MM.1S (cell line): ENCODE data around the gene CACNA1E.
A peak's percentile ranks its signal among the peaks of the same experiment; 100 is the strongest.

ENCODE experiments used
- DNase-seq: peaks from one replicate; pipeline ENCODE4 v3.0.0-alpha.2; 2015
- H2AFZ ChIP-seq: fragments of 300-600 bp; sonication (generic); 2 replicates; pipeline ENCODE4 v1.6.0; 2016; ENCODE audit warnings: antibody characterized with exemption, low read length
- H3F3A ChIP-seq: fragments of 300-600 bp; sonication (generic); 2 replicates; pipeline ENCODE4 v1.6.1; 2016; ENCODE audit warnings: mild to moderate bottlenecking, antibody characterized with exemption, low read length, moderate library complexity, mixed read lengths; ENCODE audit not compliant: insufficient read depth
- H3K27ac ChIP-seq: fragments of 300-600 bp; sonication (generic); 2 replicates; pipeline ENCODE4 v1.5.1; 2016; ENCODE audit warnings: mild to moderate bottlenecking, low read length
- H3K27me3 ChIP-seq: fragments of 300-600 bp; sonication (generic); replicated peaks from 2 replicates; pipeline ENCODE4 v1.6.0; 2016; ENCODE audit warnings: low read length; ENCODE audit not compliant: insufficient read depth
- H3K36me3 ChIP-seq: fragments of 300-600 bp; sonication (generic); replicated peaks from 2 replicates; pipeline ENCODE4 v1.6.1; 2016; ENCODE audit warnings: mild to moderate bottlenecking, low read length, mixed read lengths; ENCODE audit not compliant: insufficient read depth
- H3K4me1 ChIP-seq: fragments of 300-600 bp; sonication (generic); 2 replicates; pipeline ENCODE4 v1.6.1; 2016; ENCODE audit warnings: low read length, mixed read lengths
- H3K4me2 ChIP-seq: fragments of 300-600 bp; sonication (generic); 2 replicates; pipeline ENCODE4 v1.6.0; 2016; ENCODE audit warnings: low read depth, low read length
- H3K4me3 ChIP-seq: fragments of 300-600 bp; sonication (generic); 2 replicates; pipeline ENCODE4 v1.5.1; 2016; ENCODE audit warnings: low read length, mixed read lengths
- H3K79me2 ChIP-seq: fragments of 300-600 bp; sonication (generic); 2 replicates; pipeline ENCODE4 v1.6.1; 2016; ENCODE audit warnings: mixed run types, low read length, mixed read lengths
- H3K9ac ChIP-seq: fragments of 300-600 bp; sonication (generic); 2 replicates; pipeline ENCODE4 v1.6.1; 2016; ENCODE audit warnings: low read length, mixed read lengths
- H3K9me2 ChIP-seq: fragments of 300-600 bp; sonication (generic); replicated peaks from 2 replicates; pipeline ENCODE4 v1.6.1; 2016; ENCODE audit warnings: mild to moderate bottlenecking, low read length, mixed read lengths; ENCODE audit not compliant: insufficient read depth
- H3K9me3 ChIP-seq: fragments of 300-600 bp; sonication (generic); replicated peaks from 2 replicates; pipeline ENCODE4 v1.6.1; 2016; ENCODE audit warnings: mild to moderate bottlenecking, low read length, mixed read lengths; ENCODE audit not compliant: insufficient read depth
- H4K20me1 ChIP-seq: fragments of 300-600 bp; sonication (generic); 2 replicates; pipeline ENCODE4 v1.6.1; 2016; ENCODE audit warnings: mild to moderate bottlenecking, low read length, moderate library complexity, mixed read lengths; ENCODE audit not compliant: insufficient read depth
- CTCF ChIP-seq: fragments of 300-600 bp; sonication (generic); IDR thresholded peaks from 2 replicates; pipeline ENCODE4 v1.5.1; 2016; ENCODE audit warnings: antibody characterized with exemption, low read length, mixed read lengths
- EZH2 ChIP-seq: fragments of 300-600 bp; sonication (generic); optimal IDR thresholded peaks from 2 replicates; pipeline ENCODE3; 2017; ENCODE audit warnings: low read depth, mild to moderate bottlenecking, antibody characterized with exemption, low read length, mixed read lengths
- EZH2phosphoT487 ChIP-seq: fragments of 300-600 bp; sonication (generic); IDR thresholded peaks from 2 replicates; pipeline ENCODE4 v1.6.1; 2018; ENCODE audit warnings: antibody characterized with exemption, low read length

The CACNA1E gene

GRCh38 chr1:181476581-181476980 is 6.7 kb upstream of the CACNA1E start:
- Histone ChIP-seq H4K20me1 (no peaks in the 10 kb centered on the region), H3F3A (no peaks in the 10 kb centered on the region)

GRCh38 chr1:181478306-181478705 is 5.0 kb upstream of the CACNA1E start:
- Histone ChIP-seq H4K20me1 (no peaks in the 10 kb centered on the region), H3K79me2 (no peaks in the 10 kb centered on the region), H3K9me3 (no peaks in the 10 kb centered on the region), H3K27me3 (peaks cover 4% of the 10 kb centered on the region; the same call in 1 of the 2 replicates), H3K36me3 (no peaks in the 10 kb centered on the region), H3K4me1 (no peaks in the 10 kb centered on the region), H3F3A (no peaks in the 10 kb centered on the region), H3K4me3 (no peak overlapping the region), H3K27ac (no peak overlapping the region), H3K9me2 (no peaks in the 10 kb centered on the region), H2AFZ (no peak overlapping the region), H3K4me2 (no peak overlapping the region), H3K9ac (no peak overlapping the region)
- no peak for DNase-seq
- TF ChIP-seq CTCF (no peak), EZH2 (no peak), EZH2phosphoT487 (no peak)

More at GRCh38 chr1:181476581-181476980, 6.7 kb upstream of the CACNA1E start:
- Histone ChIP-seq H3K27me3 (no peaks in the 10 kb centered on the region), H3K9me3 (no peaks in the 10 kb centered on the region), H3K4me1 (no peaks in the 10 kb centered on the region), H3K9ac (no peak overlapping the region), H3K4me2 (no peak overlapping the region), H3K4me3 (no peak overlapping the region), H2AFZ (no peak overlapping the region), H3K79me2 (no peaks in the 10 kb centered on the region), H3K9me2 (no peaks in the 10 kb centered on the region), H3K36me3 (no peaks in the 10 kb centered on the region), H3K27ac (no peak overlapping the region)
- DNase-seq, result no peak
- TF ChIP-seq EZH2phosphoT487 (no peak), CTCF (no peak), EZH2 (no peak)

DNA sequence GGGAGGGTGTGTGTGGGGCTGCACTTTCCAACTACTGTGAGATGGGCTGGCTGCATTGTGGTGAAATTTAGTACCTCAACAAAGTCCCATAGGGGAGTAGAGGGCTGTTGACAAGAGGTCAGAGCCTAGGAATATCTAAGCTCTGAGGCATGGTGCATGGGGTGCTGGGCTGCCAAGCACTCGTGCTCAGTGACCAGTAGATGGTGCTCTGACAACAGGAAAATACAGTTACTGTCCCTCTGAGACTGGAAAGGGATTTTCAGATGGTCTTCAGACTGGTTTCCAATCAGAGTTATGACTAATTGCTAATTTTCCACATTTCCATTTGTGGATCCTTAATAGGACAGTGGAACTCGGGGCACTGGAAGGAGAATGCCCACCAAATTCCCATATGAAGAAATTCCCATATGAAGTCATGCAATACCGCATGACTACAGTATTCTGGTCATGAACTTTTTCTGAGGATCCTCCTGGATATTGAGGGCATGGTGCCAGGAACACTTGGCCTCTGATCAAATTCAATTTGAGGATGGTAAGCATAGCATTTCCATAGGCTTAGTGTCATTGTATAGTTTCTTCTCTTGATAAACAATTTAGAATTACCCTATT is 4.1 kb upstream of the CACNA1E start:
- Histone ChIP-seq H3K9me2 (no peaks in the 10 kb centered on the region), H3K4me3 (no peak overlapping the region), H3K36me3 (no peaks in the 10 kb centered on the region), H3K9me3 (no peaks in the 10 kb centered on the region), H4K20me1 (no peaks in the 10 kb centered on the region), H3K9ac (no peak overlapping the region), H2AFZ (no peak overlapping the region), H3K27me3 (peaks cover 5% of the 10 kb centered on the region; the same call in 1 of the 2 replicates), H3K27ac (no peak overlapping the region), H3F3A (no peaks in the 10 kb centered on the region), H3K79me2 (no peaks in the 10 kb centered on the region), H3K4me1 (no peaks in the 10 kb centered on the region), H3K4me2 (no peak overlapping the region)
- DNase-seq, result peak; percentile 67
- no peak for TF ChIP-seq EZH2phosphoT487
- peak; percentile 97 for TF ChIP-seq CTCF
